Activated T-helper 1 cell treated with anti-CD3 and anti-CD28 coated beads, Interleukin-12 subunit alpha, Interleukin-12 subunit beta, Interleukin-2, Interleukin-4 antibody, amounts not matched to agents 30 ng/mL and 10 ng/mL and 1 ng/mL, durations not matched to agents 14 hours and 24 hours and 36 hours (primary cell): ENCODE measurements around the gene CABLES2. TPM values are rescaled to one million over a fixed set of nuclear protein-coding genes. Genes with fewer than 3 reads are reported as not detected.

ENCODE experiments used
- DNase-seq: peaks from one replicate; pipeline ENCODE4 v3.0.0; 2021; ENCODE audit warnings: low spot score
- H3K27ac Mint-ChIP-seq: one replicate; pipeline ENCODE4 v1.8.0; 2021; ENCODE audit warnings: mild to moderate bottlenecking, mixed read lengths
- H3K27me3 Mint-ChIP-seq: one replicate; pipeline ENCODE4 v1.8.0; 2022; ENCODE audit warnings: mild to moderate bottlenecking, moderate library complexity, mixed read lengths; ENCODE audit not compliant: insufficient read depth
- H3K36me3 Mint-ChIP-seq: one replicate; pipeline ENCODE4 v1.8.0; 2021; ENCODE audit warnings: low read depth, mixed read lengths
- H3K4me1 Mint-ChIP-seq: one replicate; pipeline ENCODE4 v1.8.0; 2021; ENCODE audit warnings: low read depth, mixed read lengths
- H3K4me3 Mint-ChIP-seq: one replicate; pipeline ENCODE4 v1.8.0; 2021; ENCODE audit warnings: mild to moderate bottlenecking, moderate library complexity, mixed read lengths
- H3K9me3 Mint-ChIP-seq: one replicate; pipeline ENCODE4 v1.8.0; 2021; ENCODE audit warnings: mixed read lengths
- intact Hi-C: fragments of 100-400 bp; cut with micrococcal nuclease; formaldehyde crosslinking; loops from one replicate; pipeline ENCODE4 v1.15.1; 2024
- total RNA-seq: library from RNA; stranded (reverse); gene quantifications from 2 replicates; pipeline ENCODE4 v1.2.3, GENCODE V29; 2022

Gene CABLES2
- total RNA-seq, 1 donor from 2014 or later: 12.9 TPM

DNA sequence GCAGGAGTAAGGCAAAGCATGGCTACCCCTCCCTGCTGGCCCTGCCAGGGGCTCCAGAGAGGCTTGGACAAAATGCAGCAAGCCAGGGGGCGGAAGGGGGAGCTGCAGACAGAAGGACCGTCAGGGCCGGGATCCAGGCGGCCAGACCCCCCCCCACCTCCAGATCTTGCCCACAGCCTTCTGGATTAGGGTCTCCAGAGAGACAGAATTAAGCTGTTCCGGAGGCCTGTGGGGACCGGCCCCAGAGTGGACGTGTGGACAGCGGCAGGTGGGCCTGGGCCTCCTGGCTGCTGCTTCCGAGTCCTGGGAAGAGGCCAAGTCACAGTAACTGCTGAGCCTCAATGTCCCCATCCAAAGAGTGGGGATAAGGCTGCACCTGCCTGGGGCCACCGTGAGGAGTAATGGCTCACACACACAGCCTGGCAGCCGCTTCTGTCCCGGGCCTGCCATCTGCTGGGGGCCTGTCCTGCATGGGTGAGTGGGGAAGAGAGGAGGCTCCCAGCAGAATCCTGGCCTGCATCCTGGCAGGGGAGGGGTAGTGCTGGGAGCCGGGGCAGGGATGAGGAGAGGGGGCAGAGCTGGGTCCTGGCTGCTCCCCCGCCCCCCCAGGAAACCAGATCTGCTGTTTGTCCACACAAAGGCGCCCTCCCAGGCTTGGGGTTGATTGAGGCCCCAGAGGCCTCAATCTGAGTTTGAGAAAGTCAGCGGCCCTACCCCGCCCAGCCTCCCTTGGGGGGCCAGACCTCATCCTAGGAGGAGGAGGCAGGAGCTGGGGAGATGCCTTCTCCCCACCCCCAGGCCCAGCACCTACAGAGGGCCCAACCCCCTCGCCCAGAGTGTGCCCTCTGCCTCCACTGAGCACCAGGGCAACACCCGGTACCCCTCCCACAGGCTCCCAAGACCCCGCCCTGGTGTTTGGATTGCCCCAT, 43.8 kb downstream of the CABLES2 start:
- DNase-seq: no peak
- Mint-ChIP-seq H3K27me3 (peaks cover 13% of the 10 kb centered on the region), H3K9me3 (no peaks in the 10 kb centered on the region), H3K4me3 (no peak overlapping the region), H3K36me3 (no peaks in the 10 kb centered on the region), H3K27ac (no peak overlapping the region), H3K4me1 (no peaks in the 10 kb centered on the region)
- intact Hi-C loops: no loop called here

DNA sequence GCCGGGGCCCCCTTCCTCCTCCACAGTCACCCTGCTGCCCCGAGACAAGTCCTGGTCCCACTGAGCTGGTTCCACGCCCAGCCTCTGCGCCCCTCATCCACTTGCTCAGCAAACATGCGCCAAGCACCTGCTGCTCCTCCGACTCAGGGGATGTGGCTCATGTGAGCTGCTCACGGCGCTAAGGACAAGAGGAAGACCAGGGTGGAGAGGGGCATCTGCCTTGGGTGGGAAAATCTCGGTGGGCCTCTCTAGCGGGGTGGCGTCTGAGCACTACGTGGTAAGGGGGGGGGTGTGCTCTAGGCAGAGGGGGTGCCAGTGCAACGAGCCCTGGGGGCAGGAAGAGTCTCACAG, 44.5 kb downstream of the CABLES2 start:
- H3K36me3 Mint-ChIP-seq: no peaks in the 10 kb centered on the region
- H3K4me3 Mint-ChIP-seq: no peak overlapping the region
- no peaks in the 10 kb centered on the region for H3K9me3 Mint-ChIP-seq
- H3K27me3 Mint-ChIP-seq: peaks cover 10% of the 10 kb centered on the region
- intact Hi-C loops: no loop called here
- H3K27ac Mint-ChIP-seq: no peak overlapping the region
- DNase-seq: no peak
- no peaks in the 10 kb centered on the region for H3K4me1 Mint-ChIP-seq

DNA sequence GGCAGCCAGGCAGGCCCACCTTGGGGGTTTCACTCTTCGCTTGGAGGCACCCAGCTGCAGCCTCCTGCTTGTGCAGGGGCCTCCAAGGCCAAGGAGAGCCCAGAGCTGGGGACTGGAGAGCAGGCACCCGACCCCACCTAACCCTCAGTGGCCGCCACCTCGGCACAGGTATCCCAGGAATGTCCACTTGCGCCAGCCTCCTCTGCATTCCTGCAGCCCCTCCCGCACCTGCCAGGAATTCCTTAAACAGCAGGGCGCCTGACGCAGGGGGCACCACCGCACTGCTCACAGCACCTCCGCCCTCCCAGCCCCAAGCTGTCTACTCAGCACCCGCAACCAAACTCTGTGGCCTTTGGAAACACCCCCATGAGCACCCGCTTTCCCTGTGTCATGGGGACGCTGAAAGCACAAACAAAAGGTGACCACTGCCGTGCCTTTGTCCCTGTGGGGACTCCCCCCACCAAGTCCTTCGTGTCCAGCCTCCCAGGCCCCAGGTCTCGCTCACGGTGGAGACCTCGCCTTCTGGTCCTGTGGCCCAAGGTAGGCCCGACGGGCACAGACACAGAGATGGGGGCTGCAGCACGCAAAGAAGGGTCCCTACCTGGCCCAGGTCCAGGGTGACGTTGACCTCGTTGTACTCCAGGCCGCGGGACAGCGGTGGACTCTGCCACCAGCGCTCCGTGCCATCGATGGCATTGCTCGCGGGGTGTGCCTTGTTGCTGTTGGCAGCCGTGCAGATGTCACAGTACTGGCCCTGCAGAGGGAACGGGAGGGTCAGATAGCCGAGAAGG, 45.1 kb downstream of the CABLES2 start:
- no peaks in the 10 kb centered on the region for H3K4me1 Mint-ChIP-seq
- DNase-seq: no peak
- H3K4me3 Mint-ChIP-seq: no peak overlapping the region
- no peak overlapping the region for H3K27ac Mint-ChIP-seq
- peaks cover 9% of the 10 kb centered on the region for H3K27me3 Mint-ChIP-seq
- no peaks in the 10 kb centered on the region for H3K36me3 Mint-ChIP-seq
- intact Hi-C loops: no loop called here
- no peaks in the 10 kb centered on the region for H3K9me3 Mint-ChIP-seq

- H3K4me1 Mint-ChIP-seq: no peaks in the 10 kb centered on the region
- intact Hi-C loops: no loop called here
- H3K27me3 Mint-ChIP-seq: peaks cover 9% of the 10 kb centered on the region
- H3K4me3 Mint-ChIP-seq: no peak overlapping the region
- no peak for DNase-seq
- H3K9me3 Mint-ChIP-seq: no peaks in the 10 kb centered on the region
- H3K27ac Mint-ChIP-seq: no peak overlapping the region
- H3K36me3 Mint-ChIP-seq: no peaks in the 10 kb centered on the region
Observed at GRCh38 chr20:62360854-62361798, 46.0 kb downstream of the CABLES2 start.

- intact Hi-C loops: no loop called here
- DNase-seq: no peak
- H3K36me3 Mint-ChIP-seq: no peaks in the 10 kb centered on the region
- peaks cover 2% of the 10 kb centered on the region for H3K27me3 Mint-ChIP-seq
- H3K27ac Mint-ChIP-seq: no peak overlapping the region
- H3K4me3 Mint-ChIP-seq: no peak overlapping the region
- no peaks in the 10 kb centered on the region for H3K9me3 Mint-ChIP-seq
- H3K4me1 Mint-ChIP-seq: no peaks in the 10 kb centered on the region
Observed at GRCh38 chr20:62359491-62360121, 47.5 kb downstream of the CABLES2 start.

DNA sequence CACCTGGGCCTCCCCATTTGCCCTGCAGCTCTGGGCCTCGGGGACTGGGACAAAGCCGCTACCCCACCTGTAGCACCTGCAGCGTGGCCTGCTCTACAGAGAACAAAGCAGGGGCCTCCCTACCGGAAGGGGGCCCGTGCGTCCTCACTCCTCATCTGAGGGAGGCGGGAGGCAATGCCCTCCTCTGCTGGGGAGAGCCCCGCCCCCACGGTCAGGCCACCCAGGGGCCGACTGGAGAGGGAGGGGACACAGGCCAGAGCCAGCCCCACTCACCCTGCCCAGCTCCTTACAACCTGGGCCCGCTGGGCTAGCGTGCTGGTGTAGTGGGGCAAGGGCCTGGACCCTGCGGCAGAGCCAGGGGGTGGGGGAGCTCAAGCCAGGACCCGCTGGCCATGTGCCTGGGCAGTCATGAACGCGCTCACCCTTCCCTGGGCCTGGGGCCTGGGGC, 48.0 kb downstream of the CABLES2 start:
- Mint-ChIP-seq H3K4me1 (no peaks in the 10 kb centered on the region), H3K27ac (no peak overlapping the region), H3K4me3 (no peak overlapping the region), H3K9me3 (no peaks in the 10 kb centered on the region), H3K36me3 (no peaks in the 10 kb centered on the region), H3K27me3 (peaks cover 2% of the 10 kb centered on the region)
- intact Hi-C loops: no loop called here
- no peak for DNase-seq

DNA sequence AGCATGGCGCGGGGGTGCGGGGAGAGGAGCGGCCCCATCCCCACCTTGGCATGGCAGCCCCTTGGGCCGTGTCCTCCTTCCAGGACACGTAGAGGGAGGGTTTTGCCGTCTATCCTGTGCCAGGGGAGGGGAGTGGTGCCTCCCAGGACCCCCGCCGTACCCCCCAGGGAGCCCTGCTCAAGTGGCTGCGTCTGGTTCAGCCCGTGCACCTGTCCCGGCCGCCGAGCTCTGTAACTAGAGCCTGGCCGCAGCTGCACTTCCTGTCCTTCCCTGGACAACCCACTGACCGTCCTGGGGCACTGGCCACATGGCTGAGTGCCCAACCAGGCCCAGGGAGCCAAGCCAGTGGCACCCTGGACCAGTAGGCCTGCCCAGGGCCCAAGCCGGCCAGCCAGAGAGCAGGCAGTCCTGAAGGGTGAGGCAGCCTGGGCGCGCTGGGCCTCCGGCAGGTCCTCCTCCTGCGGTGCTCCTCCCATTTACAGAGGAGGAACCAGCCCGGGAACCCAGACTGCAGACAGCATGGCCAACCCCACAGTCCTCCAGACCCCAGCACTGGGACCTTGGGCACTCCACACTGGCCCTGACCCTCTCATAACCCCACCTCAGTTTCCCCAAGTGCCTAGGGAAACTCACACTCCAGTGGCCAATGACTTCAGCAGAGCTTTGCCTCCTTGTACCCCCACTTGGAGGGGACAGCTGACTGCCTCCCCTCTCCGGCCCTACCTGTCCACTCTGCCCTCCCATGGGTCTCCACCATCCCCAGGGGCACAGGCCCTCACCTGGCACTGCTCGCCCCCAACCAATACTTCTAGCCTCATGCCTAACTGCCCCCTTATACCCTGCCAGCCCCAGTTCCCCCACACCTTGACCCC, 48.7 kb downstream of the CABLES2 start:
- no peaks in the 10 kb centered on the region for H3K36me3 Mint-ChIP-seq
- no peaks in the 10 kb centered on the region for H3K9me3 Mint-ChIP-seq
- intact Hi-C loops: no loop called here
- H3K4me1 Mint-ChIP-seq: no peaks in the 10 kb centered on the region
- H3K27me3 Mint-ChIP-seq: no peaks in the 10 kb centered on the region
- no peak for DNase-seq
- no peak overlapping the region for H3K4me3 Mint-ChIP-seq
- H3K27ac Mint-ChIP-seq: no peak overlapping the region

DNA sequence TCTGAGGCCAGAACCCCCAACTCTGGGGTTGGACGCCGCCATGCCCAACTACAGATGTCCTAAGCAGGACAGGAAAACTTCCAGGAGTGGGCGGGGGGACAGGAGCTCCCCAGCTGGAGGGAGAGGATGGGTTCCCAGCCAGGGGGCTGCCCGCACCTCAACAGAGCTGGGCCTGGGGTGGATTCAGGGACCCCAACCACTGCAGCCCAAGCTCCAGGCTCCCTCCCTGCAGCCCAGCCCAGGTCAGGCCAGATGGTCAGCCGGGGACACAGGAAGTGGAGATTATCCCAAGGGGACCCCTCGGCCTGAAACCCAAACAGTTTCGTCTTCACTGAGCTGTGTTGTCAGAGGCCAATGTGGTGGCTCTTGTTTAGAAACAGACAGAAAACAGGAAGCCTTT, 49.4 kb downstream of the CABLES2 start:
- Mint-ChIP-seq H3K9me3 (no peaks in the 10 kb centered on the region), H3K4me1 (no peaks in the 10 kb centered on the region), H3K27me3 (no peaks in the 10 kb centered on the region), H3K27ac (no peak overlapping the region), H3K36me3 (no peaks in the 10 kb centered on the region), H3K4me3 (no peak overlapping the region)
- no peak for DNase-seq
- intact Hi-C loops: no loop called here

- H3K36me3 Mint-ChIP-seq: no peaks in the 10 kb centered on the region
- DNase-seq: no peak
- intact Hi-C loops: no loop called here
- no peaks in the 10 kb centered on the region for H3K27me3 Mint-ChIP-seq
- no peak overlapping the region for H3K4me3 Mint-ChIP-seq
- H3K4me1 Mint-ChIP-seq: no peaks in the 10 kb centered on the region
- H3K9me3 Mint-ChIP-seq: no peaks in the 10 kb centered on the region
- H3K27ac Mint-ChIP-seq: no peak overlapping the region
Observed at GRCh38 chr20:62357187-62357667, 49.9 kb downstream of the CABLES2 start.

- Mint-ChIP-seq H3K4me1 (no peaks in the 10 kb centered on the region), H3K27me3 (no peaks in the 10 kb centered on the region), H3K4me3 (no peak overlapping the region), H3K36me3 (no peaks in the 10 kb centered on the region), H3K9me3 (no peaks in the 10 kb centered on the region), H3K27ac (no peak overlapping the region)
- intact Hi-C loops: no loop called here
- no peak for DNase-seq
Observed at GRCh38 chr20:62356589-62357186, 50.4 kb downstream of the CABLES2 start.

DNA sequence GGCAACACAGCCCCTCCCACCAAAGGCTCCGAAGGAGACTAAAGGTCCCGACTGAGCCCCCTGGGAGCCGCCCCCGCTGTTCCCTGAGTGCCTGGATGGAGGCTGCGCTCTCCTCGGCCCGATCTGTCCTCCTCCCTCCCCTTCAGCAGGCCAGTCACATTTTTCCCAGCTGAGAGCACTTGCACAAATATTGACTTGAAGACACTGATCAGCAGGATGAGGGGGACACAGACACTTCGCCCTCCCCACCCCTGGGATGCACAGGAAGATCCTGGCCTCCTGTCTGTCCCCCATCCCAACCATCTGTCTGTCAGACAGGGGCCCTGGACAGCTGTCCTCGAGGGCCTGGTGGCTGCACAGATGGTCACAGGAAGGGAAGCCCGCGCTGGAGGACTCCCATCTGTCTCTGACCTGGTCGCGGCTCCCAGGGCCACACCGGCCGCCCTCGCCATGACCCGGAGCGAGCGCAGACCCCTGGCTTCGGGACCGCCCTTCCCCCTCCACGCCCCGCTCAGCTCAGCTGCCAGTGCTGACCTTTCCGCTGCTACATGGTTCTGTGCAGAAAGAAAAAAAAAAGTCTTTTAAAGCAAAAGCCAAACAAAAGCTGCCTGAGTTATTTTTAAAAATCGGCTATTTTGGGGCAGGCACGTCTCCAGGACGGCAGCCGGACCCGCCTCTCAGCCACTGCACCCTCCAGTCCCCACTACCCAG, 51.1 kb downstream of the CABLES2 start:
- no peak for DNase-seq
- intact Hi-C loops: no loop called here
- no peaks in the 10 kb centered on the region for H3K36me3 Mint-ChIP-seq
- H3K9me3 Mint-ChIP-seq: no peaks in the 10 kb centered on the region
- H3K27me3 Mint-ChIP-seq: no peaks in the 10 kb centered on the region
- no peak overlapping the region for H3K27ac Mint-ChIP-seq
- no peaks in the 10 kb centered on the region for H3K4me1 Mint-ChIP-seq
- no peak overlapping the region for H3K4me3 Mint-ChIP-seq
